C4-2B (cell line): Measurements from ENCODE around the gene NCAM2.

ENCODE experiments used
- H3K27ac ChIP-seq: fragments of 450-650 bp; 2 replicates; pipeline ENCODE4 v1.5.1; 2017
- ZFX ChIP-seq: fragments of 450-650 bp; IDR thresholded peaks from 2 replicates; pipeline ENCODE4 v1.6.1; 2017
- TF ChIP-seq, protein P1 (sequence below): fragments of 450-650 bp; conservative IDR thresholded peaks from 2 replicates; pipeline ENCODE4 v1.5.1; 2017; ENCODE audit warnings: mild to moderate bottlenecking

Gene NCAM2

GRCh38 chr21:21295303-21295702 lies 297.1 kb downstream of the NCAM2 start:
- no peak overlapping the region for H3K27ac ChIP-seq
- TF ChIP-seq ZFX: no peak
- TF ChIP-seq, protein P1, sequence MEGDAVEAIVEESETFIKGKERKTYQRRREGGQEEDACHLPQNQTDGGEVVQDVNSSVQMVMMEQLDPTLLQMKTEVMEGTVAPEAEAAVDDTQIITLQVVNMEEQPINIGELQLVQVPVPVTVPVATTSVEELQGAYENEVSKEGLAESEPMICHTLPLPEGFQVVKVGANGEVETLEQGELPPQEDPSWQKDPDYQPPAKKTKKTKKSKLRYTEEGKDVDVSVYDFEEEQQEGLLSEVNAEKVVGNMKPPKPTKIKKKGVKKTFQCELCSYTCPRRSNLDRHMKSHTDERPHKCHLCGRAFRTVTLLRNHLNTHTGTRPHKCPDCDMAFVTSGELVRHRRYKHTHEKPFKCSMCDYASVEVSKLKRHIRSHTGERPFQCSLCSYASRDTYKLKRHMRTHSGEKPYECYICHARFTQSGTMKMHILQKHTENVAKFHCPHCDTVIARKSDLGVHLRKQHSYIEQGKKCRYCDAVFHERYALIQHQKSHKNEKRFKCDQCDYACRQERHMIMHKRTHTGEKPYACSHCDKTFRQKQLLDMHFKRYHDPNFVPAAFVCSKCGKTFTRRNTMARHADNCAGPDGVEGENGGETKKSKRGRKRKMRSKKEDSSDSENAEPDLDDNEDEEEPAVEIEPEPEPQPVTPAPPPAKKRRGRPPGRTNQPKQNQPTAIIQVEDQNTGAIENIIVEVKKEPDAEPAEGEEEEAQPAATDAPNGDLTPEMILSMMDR: no peak; the same call in 1 of the 2 replicates

DNA sequence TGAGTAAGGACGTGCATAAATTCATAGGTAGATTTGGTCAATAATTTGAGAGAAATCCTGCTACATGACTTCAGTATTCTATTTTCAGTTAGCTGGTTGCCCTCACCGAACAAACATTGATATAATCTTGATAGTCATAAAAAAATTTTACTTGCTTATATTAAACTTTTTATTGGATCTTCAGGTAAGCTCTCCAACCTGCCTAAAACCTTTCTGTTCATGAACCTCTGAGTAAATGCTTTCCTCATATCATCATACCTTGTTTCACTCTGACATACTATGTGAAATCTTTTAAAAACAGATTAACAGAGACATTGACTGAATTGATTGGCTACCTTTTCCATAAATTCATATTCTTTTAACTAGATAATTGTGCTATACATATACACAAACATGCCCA lies 299.0 kb downstream of the NCAM2 start:
- TF ChIP-seq, protein P1: no peak
- no peak for TF ChIP-seq ZFX
- H3K27ac ChIP-seq: no peak overlapping the region

DNA sequence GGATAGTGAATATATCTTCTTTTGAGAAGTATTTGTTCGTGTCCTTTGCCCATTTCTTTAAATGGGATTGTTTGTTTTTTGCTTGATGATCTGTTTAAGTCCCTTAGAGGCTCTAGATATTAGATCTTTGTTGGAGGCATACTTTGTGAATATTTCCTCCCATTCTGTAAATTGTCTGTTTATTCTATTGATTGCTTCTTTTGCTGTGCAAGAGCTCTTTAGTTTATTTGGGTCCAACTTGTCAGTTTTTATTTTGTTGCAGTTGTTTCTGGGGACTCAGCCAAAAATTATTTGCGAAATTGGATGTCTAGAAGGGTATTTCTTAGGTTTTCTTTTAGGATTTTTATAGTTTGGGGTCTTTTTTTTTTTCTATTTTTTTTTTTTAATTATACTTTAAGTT lies 302.8 kb downstream of the NCAM2 start:
- TF ChIP-seq, protein P1: no peak
- no peak overlapping the region for H3K27ac ChIP-seq

DNA sequence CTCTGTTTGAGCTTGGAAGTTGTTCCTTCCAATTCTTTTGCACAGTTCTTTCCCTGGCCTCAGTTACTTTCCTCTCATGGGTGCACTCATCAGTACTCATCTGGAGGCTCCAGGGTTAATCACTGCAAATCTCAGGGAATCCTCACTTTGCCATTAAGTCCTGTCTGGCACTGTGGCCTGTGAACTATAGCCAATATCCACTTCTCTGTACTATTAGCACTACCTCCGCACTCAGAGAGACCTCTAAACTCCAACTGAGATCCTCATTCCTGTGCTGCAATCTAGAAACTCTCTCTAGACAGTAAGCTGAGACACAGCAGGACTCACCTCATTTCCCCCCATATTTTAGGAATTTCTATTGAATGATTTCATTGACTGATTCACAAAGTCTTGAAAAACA lies 311.3 kb downstream of the NCAM2 start:
- TF ChIP-seq ZFX: no peak
- TF ChIP-seq, protein P1: no peak

GRCh38 chr21:21324297-21324696 lies 326.1 kb downstream of the NCAM2 start:
- no peak overlapping the region for H3K27ac ChIP-seq
- no peak for TF ChIP-seq ZFX
- TF ChIP-seq, protein P1: no peak; the same call in 1 of the 2 replicates

More for the DNA sequence above, 311.3 kb downstream of the NCAM2 start:
- H3K27ac ChIP-seq: no peak overlapping the region

GRCh38 chr21:21332492-21332891 lies 334.3 kb downstream of the NCAM2 start:
- TF ChIP-seq, protein P1: no peak
- no peak for TF ChIP-seq ZFX
- no peak overlapping the region for H3K27ac ChIP-seq

DNA sequence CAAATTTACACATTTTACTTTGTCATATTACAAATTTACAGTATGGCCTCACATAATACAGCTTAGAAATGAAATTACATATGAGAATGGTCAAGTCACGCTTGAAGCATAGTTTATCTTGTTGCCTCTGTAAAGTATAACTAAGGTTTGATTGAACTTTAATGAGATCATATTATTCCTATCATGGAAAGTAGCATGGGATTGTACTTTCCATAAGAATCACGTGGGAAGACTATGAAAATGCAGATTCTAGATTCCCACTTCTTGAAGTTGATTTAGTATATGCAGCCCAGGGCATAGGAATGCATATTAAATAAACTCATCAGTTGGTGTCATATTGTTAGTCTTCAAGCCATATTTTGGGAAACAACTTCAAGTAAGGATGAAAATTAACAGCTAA lies 342.8 kb downstream of the NCAM2 start:
- TF ChIP-seq, protein P1: no peak
- TF ChIP-seq ZFX: no peak

More for the DNA sequence above, 342.8 kb downstream of the NCAM2 start:
- H3K27ac ChIP-seq: no peak overlapping the region
